Measurements from ENCODE around the gene RAET1G. TPM values are rescaled to one million over a fixed set of nuclear protein-coding genes. Genes with fewer than 3 reads are reported as not detected.
"Not testable (repeated sequence)": the region's sequence is repeated elsewhere in the genome, so short reads cannot be mapped to it uniquely, and the experiment has no call there.

RAET1G gene
- total and polyA plus RNA-seq, 2 donors (not counting 1 experiment from before 2014, with no cell fraction given): not detected

- intact Hi-C loops (cut with micrococcal nuclease); H4K20me1 ChIP-seq (ENCODE audit: control insufficient read depth, insufficient read depth, low read length, poor library complexity, severe bottlenecking); H3K9me3 ChIP-seq (ENCODE audit: control extremely low read depth in 1 of 3, control insufficient read depth in 2 of 3, insufficient read depth in 1 of 3, low read length in 2 of 3); H3K9ac ChIP-seq (ENCODE audit: low read length); CTCF ChIA-PET; H3K36me3 ChIP-seq (replicated peaks in 1 of 2; ENCODE audit: control extremely low read depth in 1 of 2, control insufficient read depth in 1 of 2, extremely low read depth in 1 of 2, insufficient read depth in 2 of 2, low read length in 1 of 2); ATAC-seq (ENCODE audit: low read depth); H3K9me3 Mint-ChIP-seq (ENCODE audit: insufficient read depth); H3K27ac ChIP-seq (ENCODE audit: low read length in 2 of 2); H3K4me2 ChIP-seq (replicated peaks; ENCODE audit: low read depth, low read length, poor library complexity, severe bottlenecking); H3K79me2 ChIP-seq (ENCODE audit: control insufficient read depth, insufficient read depth, low read length); DNase-seq; H3K4me3 ChIP-seq (ENCODE audit: control extremely low read depth in 1 of 5, extremely low read depth in 1 of 5, insufficient read depth in 1 of 5, low read depth in 2 of 5, low read length in 4 of 5); POLR2A ChIA-PET; H2AFZ ChIP-seq (ENCODE audit: insufficient read depth, low read depth, low read length, poor library complexity, severe bottlenecking); H3K4me3 Mint-ChIP-seq; H3K27ac Mint-ChIP-seq: not testable (repeated sequence)
- Histone ChIP-seq H3K4me1 (ENCODE audit: control insufficient read depth in 2 of 2, insufficient read depth in 2 of 2, low read length in 2 of 2) (peaks cover 10 to 15% of the 10 kb centered on the region in 2 donors), H3K27me3 (replicated peaks in 1 of 4; ENCODE audit: control extremely low read depth in 1 of 4, control insufficient read depth in 3 of 4, insufficient read depth in 4 of 4, low read length in 3 of 4) (peaks cover 0 to 70% (median 41%) of the 10 kb centered on the region in 4 experiments)
- no CpG with 5 or more reads among the region's 3 CpGs for WGBS (ENCODE audit: insufficient coverage)
- H3K27me3 Mint-ChIP-seq: peaks cover 65% of the 10 kb centered on the region
- H3K4me1 Mint-ChIP-seq: peaks cover 12% of the 10 kb centered on the region
Observed at GRCh38 chr6:149958124-149958523, 35.2 kb upstream of the RAET1G start.

DNA sequence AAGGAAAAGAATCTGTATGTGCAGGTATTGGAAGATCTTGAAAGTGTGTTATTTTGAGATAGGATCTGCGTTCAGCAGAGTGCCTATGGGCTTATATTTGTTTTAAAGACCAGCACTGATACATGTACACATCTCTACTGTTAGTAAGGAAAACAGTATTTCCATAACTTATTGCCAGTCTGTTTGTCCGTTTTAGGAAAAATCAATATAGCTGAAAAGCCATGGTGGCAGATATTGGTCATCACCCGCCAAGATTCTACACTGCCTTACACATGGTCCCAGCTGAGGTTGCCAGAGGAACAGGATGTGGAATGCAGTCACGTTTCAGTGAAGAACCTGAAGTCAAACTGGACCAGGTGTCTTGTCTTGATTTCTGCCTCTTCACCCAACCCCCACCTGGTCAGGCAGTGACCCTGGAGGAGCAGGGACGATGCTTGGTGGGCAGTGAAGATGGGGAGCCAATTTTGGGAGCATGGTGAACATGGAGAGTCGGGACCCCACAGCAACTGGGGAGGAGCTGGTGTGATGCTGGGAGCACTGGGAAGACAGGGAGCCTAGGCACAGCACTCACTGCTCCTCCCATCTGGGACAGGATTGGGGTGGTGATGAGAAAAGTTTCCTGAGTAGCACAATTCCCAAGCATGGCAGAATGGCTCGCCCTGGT lies 32.9 kb upstream of the RAET1G start:
- H4K20me1 ChIP-seq (ENCODE audit: control insufficient read depth, insufficient read depth, low read length, poor library complexity, severe bottlenecking); H3K4me1 ChIP-seq (ENCODE audit: control insufficient read depth in 2 of 2, insufficient read depth in 2 of 2, low read length in 2 of 2); H3K27ac ChIP-seq (ENCODE audit: low read length in 2 of 2); H3K9me3 Mint-ChIP-seq (ENCODE audit: insufficient read depth); H2AFZ ChIP-seq (ENCODE audit: insufficient read depth, low read depth, low read length, poor library complexity, severe bottlenecking); CTCF ChIA-PET; H3K79me2 ChIP-seq (ENCODE audit: control insufficient read depth, insufficient read depth, low read length); H3K9me3 ChIP-seq (ENCODE audit: control extremely low read depth in 1 of 3, control insufficient read depth in 2 of 3, insufficient read depth in 1 of 3, low read length in 2 of 3); H3K4me1 Mint-ChIP-seq; POLR2A ChIA-PET; intact Hi-C loops (cut with micrococcal nuclease); H3K4me3 Mint-ChIP-seq; H3K9ac ChIP-seq (ENCODE audit: low read length); DNase-seq; H3K36me3 ChIP-seq (replicated peaks in 1 of 2; ENCODE audit: control extremely low read depth in 1 of 2, control insufficient read depth in 1 of 2, extremely low read depth in 1 of 2, insufficient read depth in 2 of 2, low read length in 1 of 2); H3K4me2 ChIP-seq (replicated peaks; ENCODE audit: low read depth, low read length, poor library complexity, severe bottlenecking); ATAC-seq (ENCODE audit: low read depth); H3K27ac Mint-ChIP-seq; H3K4me3 ChIP-seq (ENCODE audit: control extremely low read depth in 1 of 5, extremely low read depth in 1 of 5, insufficient read depth in 1 of 5, low read depth in 2 of 5, low read length in 4 of 5): not testable (repeated sequence)
- 0% methylated on average over 1 of the region's 7 CpGs for WGBS (ENCODE audit: insufficient coverage)
- H3K27me3 Mint-ChIP-seq: peaks cover 72% of the 10 kb centered on the region
- peaks cover 0 to 72% (median 46%) of the 10 kb centered on the region in 4 experiments for H3K27me3 ChIP-seq (replicated peaks in 1 of 4; ENCODE audit: control extremely low read depth in 1 of 4, control insufficient read depth in 3 of 4, insufficient read depth in 4 of 4, low read length in 3 of 4)

GRCh38 chr6:149954984-149955653 lies 32.2 kb upstream of the RAET1G start:
- H3K9me3 Mint-ChIP-seq (ENCODE audit: insufficient read depth); CTCF ChIA-PET; H3K36me3 ChIP-seq (replicated peaks in 1 of 2; ENCODE audit: control extremely low read depth in 1 of 2, control insufficient read depth in 1 of 2, extremely low read depth in 1 of 2, insufficient read depth in 2 of 2, low read length in 1 of 2); H4K20me1 ChIP-seq (ENCODE audit: control insufficient read depth, insufficient read depth, low read length, poor library complexity, severe bottlenecking); H3K27ac Mint-ChIP-seq; intact Hi-C loops (cut with micrococcal nuclease); H3K79me2 ChIP-seq (ENCODE audit: control insufficient read depth, insufficient read depth, low read length); H3K4me3 ChIP-seq (ENCODE audit: control extremely low read depth in 1 of 5, extremely low read depth in 1 of 5, insufficient read depth in 1 of 5, low read depth in 2 of 5, low read length in 4 of 5); H3K9ac ChIP-seq (ENCODE audit: low read length); H3K9me3 ChIP-seq (ENCODE audit: control extremely low read depth in 1 of 3, control insufficient read depth in 2 of 3, insufficient read depth in 1 of 3, low read length in 2 of 3); H3K4me1 Mint-ChIP-seq; DNase-seq; H2AFZ ChIP-seq (ENCODE audit: insufficient read depth, low read depth, low read length, poor library complexity, severe bottlenecking); POLR2A ChIA-PET; H3K4me1 ChIP-seq (ENCODE audit: control insufficient read depth in 2 of 2, insufficient read depth in 2 of 2, low read length in 2 of 2); H3K4me2 ChIP-seq (replicated peaks; ENCODE audit: low read depth, low read length, poor library complexity, severe bottlenecking); ATAC-seq (ENCODE audit: low read depth); H3K27ac ChIP-seq (ENCODE audit: low read length in 2 of 2): not testable (repeated sequence)
- Mint-ChIP-seq H3K27me3 (peaks cover 72% of the 10 kb centered on the region), H3K4me3 (peak overlapping the region; percentile 66)
- WGBS (ENCODE audit: insufficient coverage): 30% methylated on average over 1 of the region's 21 CpGs
- peaks cover 0 to 72% (median 46%) of the 10 kb centered on the region in 4 experiments for H3K27me3 ChIP-seq (replicated peaks in 1 of 4; ENCODE audit: control extremely low read depth in 1 of 4, control insufficient read depth in 3 of 4, insufficient read depth in 4 of 4, low read length in 3 of 4)

All from B cell (primary cell).